Left lobe of liver (tissue), 2 donors: Measurements from ENCODE around the gene DTYMK. TPM values are rescaled to one million over a fixed set of nuclear protein-coding genes. Genes with fewer than 3 reads are reported as not detected.

Experiments
- ATAC-seq: fragments of 200-7000 bp; cut with Tn5 transposase; one replicate; pipeline ENCODE4 v1.9.1; 2020; ENCODE audit warnings: mild to moderate bottlenecking, moderate library complexity
- DNase-seq: peaks from one replicate; pipeline ENCODE4 v3.0.0-alpha.2; 2020; ENCODE audit warnings: low spot score
- total RNA-seq: library from RNA; stranded (reverse); gene quantifications from one replicate; pipeline ENCODE4 v1.2.1, GENCODE V29; 2021
- donor health status: DM: no; HTN: no; CAD: no; lungs with moderate emphysema.
- donor health status: DM: no; HTN: yes; CAD: no.

Gene DTYMK
- total RNA-seq, 1 donor from 2014 or later, result 11.5 TPM

DNA sequence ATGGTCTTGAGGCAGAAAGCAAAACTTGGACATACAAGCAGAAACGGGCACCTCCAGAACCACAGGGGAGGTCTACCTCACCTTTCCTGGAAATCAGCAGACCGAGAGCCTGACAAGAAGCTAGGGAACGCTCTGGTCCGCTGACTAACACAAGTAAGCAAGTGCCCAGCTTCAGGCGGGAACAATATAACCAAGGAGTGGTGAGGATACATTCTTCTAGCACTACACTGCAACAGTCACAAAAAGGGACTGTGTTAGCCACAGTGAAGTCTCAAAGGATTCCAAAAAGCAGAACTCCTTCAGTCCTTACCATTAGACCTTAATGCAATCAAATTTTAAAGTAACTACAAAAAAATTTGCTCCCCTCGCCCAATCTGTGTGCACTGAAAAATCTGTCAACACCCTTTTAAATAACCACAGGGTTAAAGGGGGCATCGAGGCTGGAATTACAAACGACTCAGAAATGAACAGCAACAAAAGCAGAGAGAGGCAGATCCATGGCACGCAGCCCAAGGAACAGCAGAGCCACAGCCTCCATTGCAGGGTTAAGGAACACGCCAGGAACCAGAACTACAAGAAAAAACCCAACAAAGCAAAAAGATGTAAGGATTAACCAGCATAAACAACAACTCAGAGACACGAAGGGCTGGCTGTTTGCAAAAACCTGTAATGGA is 56.7 kb downstream of the DTYMK start:
- ATAC-seq (no peak), DNase-seq (no peak)

DNA sequence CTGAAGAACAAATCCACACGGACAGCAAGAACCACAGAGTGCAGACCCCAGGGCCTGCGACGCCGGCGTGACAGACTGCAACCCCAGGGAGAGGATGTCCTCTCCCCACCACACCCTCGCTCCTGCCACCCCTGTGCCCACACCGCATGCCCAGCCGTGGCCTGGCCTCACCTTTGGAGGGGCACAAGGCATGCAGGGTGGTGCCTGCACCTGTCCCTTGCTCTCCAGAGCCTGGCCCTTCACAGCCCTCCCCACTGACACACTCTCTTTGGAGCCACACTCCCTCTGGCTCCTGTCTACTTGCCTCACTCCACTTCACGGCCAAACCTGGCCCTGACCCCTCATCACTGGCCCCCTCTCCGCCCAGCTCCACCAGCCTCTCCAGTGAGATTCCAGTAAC is 58.9 kb downstream of the DTYMK start:
- ATAC-seq, result no peak
- no peak for DNase-seq

Other genes starting within 250 kb of the DTYMK start
- 65.5 TPM for gene STK25, start 178.2 kb downstream of the DTYMK start, total RNA-seq
- 95.8 TPM for gene BOK, start 128.1 kb downstream of the DTYMK start, total RNA-seq
- 29.1 TPM for gene THAP4, start 49.7 kb downstream of the DTYMK start, total RNA-seq
- 41.5 TPM for gene ATG4B, start 49.1 kb downstream of the DTYMK start, total RNA-seq
- 20.7 TPM for gene ING5, start 15.2 kb upstream of the DTYMK start, total RNA-seq
- 45.5 TPM for gene D2HGDH, start 47.8 kb upstream of the DTYMK start, total RNA-seq
- gene GAL3ST2, start 90.0 kb upstream of the DTYMK start, total RNA-seq, result 0.55 TPM
- gene NEU4, start 122.4 kb upstream of the DTYMK start, total RNA-seq, result 109 TPM
- gene PDCD1, start 172.1 kb upstream of the DTYMK start, total RNA-seq, result 0.18 TPM
- not detected for gene RTP5, start 182.9 kb upstream of the DTYMK start, total RNA-seq